Measurements from ENCODE around the gene FAM199X.
"Not testable (repeated sequence)": the region's sequence is repeated elsewhere in the genome, so short reads cannot be mapped to it uniquely, and the experiment has no call there.

The FAM199X gene

GRCh38 chrX:104183685-104184084 lies 17.4 kb downstream of the FAM199X start:
- Histone ChIP-seq H3K9me3 (peaks cover 3% of the 10 kb centered on the region; the same call in 1 of the 2 replicates), H3K4me3 (no peak overlapping the region), H3K4me2 (no peak overlapping the region), H3K4me1 (no peaks in the 10 kb centered on the region), H3K27ac (no peak overlapping the region), H3K36me3 (peaks cover 28% of the 10 kb centered on the region), H3K9ac (no peak overlapping the region), H4K20me1 (peaks cover 16% of the 10 kb centered on the region; the same call in 1 of the 2 replicates), H3K27me3 (no peaks in the 10 kb centered on the region)
- TF ChIP-seq Cebpa-rat (IDR thresholded peaks at IDR 0.05), result no peak

GRCh38 chrX:104187931-104188330 lies 21.7 kb downstream of the FAM199X start:
- Histone ChIP-seq H3K4me1 (no peaks in the 10 kb centered on the region), H3K36me3 (peaks cover 43% of the 10 kb centered on the region)

GRCh38 chrX:104189837-104190236 lies 23.6 kb downstream of the FAM199X start:
- no peak overlapping the region for H3K4me3 ChIP-seq

More at GRCh38 chrX:104187931-104188330, 21.7 kb downstream of the FAM199X start:
- Histone ChIP-seq H4K20me1 (0 out of 2 replicates have a peak, but pooled peaks cover 5% of the 10 kb centered on the region), H3K4me2 (no peak overlapping the region), H3K9me3 (no peaks in the 10 kb centered on the region), H3K4me3 (no peak overlapping the region), H3K27me3 (no peaks in the 10 kb centered on the region), H3K27ac (no peak overlapping the region), H3K9ac (no peak overlapping the region)
- no peak for TF ChIP-seq Cebpa-rat (IDR thresholded peaks at IDR 0.05)

GRCh38 chrX:104193485-104193884 lies 27.2 kb downstream of the FAM199X start:
- no peak overlapping the region for H3K4me3 ChIP-seq
- H3K27me3 ChIP-seq, result no peaks in the 10 kb centered on the region; the same call in 1 of the 2 replicates
- no peaks in the 10 kb centered on the region for H3K9me3 ChIP-seq
- H3K27ac ChIP-seq, result no peak overlapping the region
- no peaks in the 10 kb centered on the region for H4K20me1 ChIP-seq
- no peak for TF ChIP-seq Cebpa-rat (IDR thresholded peaks at IDR 0.05)
- peaks cover 35% of the 10 kb centered on the region for H3K36me3 ChIP-seq
- no peak overlapping the region for H3K9ac ChIP-seq
- H3K4me1 ChIP-seq, result no peaks in the 10 kb centered on the region
- no peak overlapping the region for H3K4me2 ChIP-seq

More at GRCh38 chrX:104189837-104190236, 23.6 kb downstream of the FAM199X start:
- Histone ChIP-seq H3K4me2 (no peak overlapping the region), H3K4me1 (no peaks in the 10 kb centered on the region), H4K20me1 (0 out of 2 replicates have a peak, but pooled peaks cover 2% of the 10 kb centered on the region), H3K27ac (no peak overlapping the region), H3K27me3 (no peaks in the 10 kb centered on the region; the same call in 1 of the 2 replicates), H3K9ac (no peak overlapping the region), H3K36me3 (peaks cover 42% of the 10 kb centered on the region), H3K9me3 (no peaks in the 10 kb centered on the region)
- TF ChIP-seq Cebpa-rat (IDR thresholded peaks at IDR 0.05), result no peak

- no peak for TF ChIP-seq Cebpa-rat (IDR thresholded peaks at IDR 0.05)
- Histone ChIP-seq H3K4me2 (no peak overlapping the region), H3K9ac (no peak overlapping the region)
These were observed 28.8 kb downstream of the FAM199X start for GRCh38 chrX:104195013-104195412.

GRCh38 chrX:104195489-104196084 lies 29.3 kb downstream of the FAM199X start:
- peaks cover 16% of the 10 kb centered on the region; the same call in 1 of the 2 replicates for H3K36me3 ChIP-seq
- TF ChIP-seq Cebpa-rat (IDR thresholded peaks at IDR 0.05), result no peak
- no peaks in the 10 kb centered on the region for H4K20me1 ChIP-seq
- no peak overlapping the region for H3K27ac ChIP-seq
- no peak overlapping the region for H3K4me3 ChIP-seq
- H3K9me3 ChIP-seq, result no peaks in the 10 kb centered on the region
- no peaks in the 10 kb centered on the region for H3K4me1 ChIP-seq
- H3K4me2 ChIP-seq, result no peak overlapping the region
- H3K9ac ChIP-seq, result no peak overlapping the region
- no peaks in the 10 kb centered on the region; the same call in 1 of the 2 replicates for H3K27me3 ChIP-seq

More at GRCh38 chrX:104195013-104195412, 28.8 kb downstream of the FAM199X start:
- Histone ChIP-seq H3K36me3 (peaks cover 22% of the 10 kb centered on the region), H3K4me3 (no peak overlapping the region), H3K27ac (no peak overlapping the region), H3K4me1 (no peaks in the 10 kb centered on the region), H3K27me3 (no peaks in the 10 kb centered on the region; the same call in 1 of the 2 replicates), H3K9me3 (no peaks in the 10 kb centered on the region), H4K20me1 (no peaks in the 10 kb centered on the region)

GRCh38 chrX:104205548-104205947 lies 39.3 kb downstream of the FAM199X start:
- Histone ChIP-seq H3K9ac (no peak overlapping the region), H3K27ac (no peak overlapping the region), H4K20me1 (no peaks in the 10 kb centered on the region), H3K27me3 (no peaks in the 10 kb centered on the region), H3K4me1 (no peaks in the 10 kb centered on the region), H3K9me3 (no peaks in the 10 kb centered on the region), H3K4me3 (no peak overlapping the region), H3K4me2 (no peak overlapping the region), H3K36me3 (no peaks in the 10 kb centered on the region)
- TF ChIP-seq Cebpa-rat (IDR thresholded peaks at IDR 0.05), result no peak

- Histone ChIP-seq H4K20me1 (no peaks in the 10 kb centered on the region), H3K27me3 (no peaks in the 10 kb centered on the region), H3K27ac (no peak overlapping the region), H3K9ac (no peak overlapping the region), H3K4me2 (no peak overlapping the region), H3K36me3 (no peaks in the 10 kb centered on the region), H3K4me3 (no peak overlapping the region), H3K4me1 (no peaks in the 10 kb centered on the region), H3K9me3 (no peaks in the 10 kb centered on the region)
- no peak for TF ChIP-seq Cebpa-rat (IDR thresholded peaks at IDR 0.05)
These were observed 44.9 kb downstream of the FAM199X start for GRCh38 chrX:104211187-104211586.

GRCh38 chrX:104230060-104230459 lies 63.8 kb downstream of the FAM199X start:
- H3K4me2 ChIP-seq, H3K27ac ChIP-seq, H3K9ac ChIP-seq, H3K4me3 ChIP-seq, H3K36me3 ChIP-seq, H3K27me3 ChIP-seq, H4K20me1 ChIP-seq, H3K9me3 ChIP-seq, H3K4me1 ChIP-seq: not testable (repeated sequence)

Data from BLaER1 (cell line).